ENCODE data around the gene NSMF.
A peak's percentile ranks its signal among the peaks of the same experiment; 100 is the strongest.
"Not testable (repeated sequence)": the region's sequence is repeated elsewhere in the genome, so short reads cannot be mapped to it uniquely, and the experiment has no call there.

Gene NSMF

GRCh38 chr9:137477778-137478612 is 18.9 kb upstream of the NSMF start:
- no peak for DNase-seq (ENCODE audit: low read depth, low spot score)

DNA sequence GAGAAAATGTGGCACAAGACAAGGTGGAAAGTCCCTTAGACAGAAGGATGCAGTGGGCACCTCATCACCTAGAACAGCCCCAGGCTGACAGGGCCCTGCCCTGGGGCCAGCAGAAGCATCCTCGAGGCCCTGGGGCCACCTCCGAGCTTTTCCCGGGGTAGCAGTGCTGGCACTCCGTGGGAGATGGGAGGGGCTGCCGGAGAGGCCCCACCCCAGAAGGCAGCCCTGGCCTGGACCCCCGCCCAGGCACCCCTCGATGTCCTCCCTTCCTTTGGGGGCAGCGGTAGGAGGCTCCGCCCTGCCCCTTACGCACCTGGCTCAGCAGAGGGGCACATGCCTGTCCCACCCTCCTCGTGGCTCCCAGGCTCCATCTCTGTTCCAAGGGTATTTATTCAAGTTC is 17.7 kb upstream of the NSMF start:
- DNase-seq (ENCODE audit: low read depth, low spot score) = no peak

DNA sequence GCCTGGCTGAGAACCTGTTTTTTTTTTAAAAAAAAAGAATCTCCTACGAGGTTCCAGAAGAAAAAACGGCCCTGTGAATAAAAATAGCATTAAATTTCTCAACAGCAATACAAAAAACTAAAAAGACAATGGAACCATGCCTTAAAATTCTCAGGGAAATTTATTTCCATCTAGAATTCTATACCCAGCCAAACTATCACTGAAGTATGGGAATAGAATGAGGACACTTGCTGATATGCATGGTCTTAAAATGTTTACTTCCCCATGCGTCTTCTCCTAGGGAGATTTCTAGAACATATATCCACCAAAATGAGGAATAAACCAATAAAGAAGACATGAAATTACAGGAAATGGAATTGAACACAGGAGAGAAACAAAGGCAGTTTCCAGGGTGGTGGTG is 16.5 kb upstream of the NSMF start:
- no peak for DNase-seq (ENCODE audit: low read depth, low spot score)

GRCh38 chr9:137474271-137474670 is 15.1 kb upstream of the NSMF start:
- no peak for DNase-seq (ENCODE audit: low read depth, low spot score)

DNA sequence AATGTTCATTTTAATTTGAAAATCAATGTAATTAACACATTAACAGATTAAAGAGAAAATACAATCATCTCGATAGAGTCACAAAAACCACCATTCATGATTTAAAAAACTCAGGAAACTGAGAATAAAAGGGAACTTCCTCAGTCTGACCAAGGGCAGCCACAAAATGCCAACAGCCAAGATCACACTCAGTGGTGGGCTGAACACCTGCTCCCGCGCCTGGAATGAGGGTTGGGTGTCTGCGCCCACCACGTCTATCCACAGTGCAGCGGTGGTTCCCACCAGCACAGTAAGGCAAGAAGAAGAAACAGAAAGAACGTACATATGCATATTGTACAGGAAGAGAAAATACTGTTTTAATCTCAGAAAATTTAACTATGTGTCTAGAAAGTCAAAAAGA is 11.7 kb upstream of the NSMF start:
- no peak for DNase-seq (ENCODE audit: low read depth, low spot score)

DNA sequence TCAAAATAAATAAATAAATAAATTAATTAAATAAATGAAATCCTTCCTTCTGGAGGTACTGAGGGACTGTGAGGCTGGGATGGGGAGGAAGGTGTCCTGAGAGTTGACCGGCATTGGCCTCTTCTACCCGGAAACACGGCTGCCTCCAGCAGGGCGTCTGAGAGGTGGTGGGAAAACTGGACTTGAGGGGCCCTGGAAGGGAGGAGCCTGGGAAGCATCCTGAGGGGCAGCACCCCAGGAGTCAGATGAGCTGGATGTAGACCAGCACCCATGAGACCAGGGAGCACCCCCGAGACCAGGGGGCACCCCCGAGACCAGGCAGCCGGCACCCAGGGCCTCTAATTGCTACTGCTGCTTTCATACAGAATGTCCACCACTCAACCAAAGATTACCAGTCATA is 8.8 kb upstream of the NSMF start:
- no peak for DNase-seq (ENCODE audit: low read depth, low spot score)

DNA sequence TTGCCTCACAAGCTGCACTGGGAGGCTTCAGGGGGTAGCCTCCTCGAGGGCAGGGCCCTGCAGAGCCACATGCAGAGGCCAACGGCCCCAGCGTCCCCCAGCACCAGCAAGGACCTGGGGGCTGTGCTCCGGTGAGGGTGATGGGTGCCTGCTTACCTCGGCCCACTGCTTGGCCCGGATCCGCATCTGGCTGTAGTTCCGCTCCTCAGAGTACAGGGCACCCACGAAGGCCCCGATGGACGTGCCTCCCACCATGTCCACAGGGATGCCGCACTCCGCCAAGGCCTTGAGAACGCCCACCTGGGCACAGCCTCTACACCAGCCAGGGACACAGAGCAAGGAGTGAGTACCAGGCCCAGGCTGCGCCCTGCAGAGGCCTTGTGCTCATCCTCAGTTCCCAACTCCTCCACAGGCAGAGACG is 8.0 kb upstream of the NSMF start:
- no peak for DNase-seq (ENCODE audit: low read depth, low spot score)

GRCh38 chr9:137466389-137467085 is 7.4 kb upstream of the NSMF start:
- not testable (repeated sequence) for DNase-seq (ENCODE audit: low read depth, low spot score)

DNA sequence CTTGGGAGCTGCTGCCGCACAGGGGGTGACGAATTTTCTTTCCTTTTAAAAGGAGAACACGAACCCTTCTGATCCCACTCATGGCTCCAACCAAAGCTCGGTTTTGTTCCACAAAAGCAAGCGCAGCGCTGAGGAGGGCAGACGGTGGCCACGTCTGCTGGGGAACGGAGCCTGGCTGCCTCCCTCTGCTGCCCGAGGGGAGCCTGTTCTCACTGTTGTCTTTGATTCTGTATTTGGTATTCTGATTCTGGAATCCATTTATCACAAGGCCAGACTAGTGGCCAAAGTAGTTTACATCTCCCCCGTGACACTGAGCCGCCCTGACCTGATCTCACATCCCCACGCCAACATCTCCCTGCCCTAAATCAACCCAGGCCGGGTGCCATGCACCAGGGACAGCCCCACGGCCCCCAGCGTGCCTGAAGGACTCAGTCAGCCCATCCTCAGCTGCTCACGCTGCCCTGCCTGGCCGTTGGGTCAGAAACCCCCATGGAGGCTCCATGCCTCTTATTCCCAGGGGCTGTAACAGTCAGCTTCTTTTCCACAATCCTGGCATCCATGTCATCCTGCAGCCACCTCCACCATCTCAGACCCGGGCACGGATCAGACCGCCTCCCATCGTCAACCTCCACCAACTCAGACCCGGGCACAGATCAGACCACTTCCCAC is 6.7 kb upstream of the NSMF start:
- DNase-seq (ENCODE audit: low read depth, low spot score) = no peak

- no peak for DNase-seq (ENCODE audit: low read depth, low spot score)
Observed at GRCh38 chr9:137465000-137465719, 6.0 kb upstream of the NSMF start.

DNA sequence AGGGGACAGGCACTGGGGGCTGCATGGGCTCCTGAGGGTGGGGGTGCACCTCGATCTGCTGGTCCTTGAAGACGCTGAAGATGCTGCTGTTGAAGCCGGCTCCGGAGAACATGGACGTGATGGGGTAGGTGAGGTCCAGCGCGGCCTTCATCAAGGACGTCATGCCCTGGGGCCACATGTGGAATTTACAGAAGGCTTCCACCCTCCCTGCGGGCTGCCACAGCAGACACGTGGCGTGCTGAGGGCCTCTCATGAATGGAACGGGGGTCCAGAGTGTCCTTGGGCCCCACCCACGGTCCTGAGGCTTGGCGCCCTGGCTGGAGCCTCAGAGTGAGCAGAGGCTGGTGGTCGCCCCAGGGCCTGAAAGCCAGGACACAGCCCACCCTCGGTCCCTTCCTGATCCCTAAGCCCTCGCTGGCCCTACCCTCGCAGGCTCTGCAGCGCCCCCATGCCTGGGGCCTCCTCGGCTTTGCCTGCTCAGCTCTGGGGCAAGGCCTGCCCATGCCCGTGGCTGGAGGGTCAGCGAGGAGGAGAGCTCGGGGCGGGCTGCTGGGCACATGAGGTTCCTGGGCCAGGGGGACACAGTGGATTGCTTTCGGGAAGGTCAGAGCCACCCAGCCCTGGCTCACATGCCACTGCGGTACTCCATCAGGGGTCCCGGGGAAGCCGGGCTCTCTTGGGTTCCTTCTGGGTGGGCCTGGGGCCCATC is 5.3 kb upstream of the NSMF start:
- DNase-seq (ENCODE audit: low read depth, low spot score) = no peak

DNA sequence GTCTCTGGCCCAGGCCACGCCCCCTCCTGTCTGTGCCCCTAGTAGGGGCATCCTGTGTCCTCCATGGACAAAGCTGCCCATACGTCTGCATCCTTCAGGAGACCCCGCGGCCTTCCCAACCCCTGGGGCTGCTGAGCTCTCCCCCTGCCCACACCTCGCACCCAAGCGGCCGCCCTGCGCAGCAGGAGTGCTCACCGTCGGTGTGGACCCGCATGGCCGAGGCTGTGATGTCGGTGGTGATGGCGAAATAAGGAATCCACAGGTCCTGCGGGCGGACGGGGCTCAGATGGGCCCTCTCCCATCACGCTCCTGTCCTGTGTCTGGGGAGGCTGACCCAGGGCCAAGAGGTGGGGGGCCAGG is 4.8 kb upstream of the NSMF start:
- DNase-seq (ENCODE audit: low read depth, low spot score) = no peak

DNA sequence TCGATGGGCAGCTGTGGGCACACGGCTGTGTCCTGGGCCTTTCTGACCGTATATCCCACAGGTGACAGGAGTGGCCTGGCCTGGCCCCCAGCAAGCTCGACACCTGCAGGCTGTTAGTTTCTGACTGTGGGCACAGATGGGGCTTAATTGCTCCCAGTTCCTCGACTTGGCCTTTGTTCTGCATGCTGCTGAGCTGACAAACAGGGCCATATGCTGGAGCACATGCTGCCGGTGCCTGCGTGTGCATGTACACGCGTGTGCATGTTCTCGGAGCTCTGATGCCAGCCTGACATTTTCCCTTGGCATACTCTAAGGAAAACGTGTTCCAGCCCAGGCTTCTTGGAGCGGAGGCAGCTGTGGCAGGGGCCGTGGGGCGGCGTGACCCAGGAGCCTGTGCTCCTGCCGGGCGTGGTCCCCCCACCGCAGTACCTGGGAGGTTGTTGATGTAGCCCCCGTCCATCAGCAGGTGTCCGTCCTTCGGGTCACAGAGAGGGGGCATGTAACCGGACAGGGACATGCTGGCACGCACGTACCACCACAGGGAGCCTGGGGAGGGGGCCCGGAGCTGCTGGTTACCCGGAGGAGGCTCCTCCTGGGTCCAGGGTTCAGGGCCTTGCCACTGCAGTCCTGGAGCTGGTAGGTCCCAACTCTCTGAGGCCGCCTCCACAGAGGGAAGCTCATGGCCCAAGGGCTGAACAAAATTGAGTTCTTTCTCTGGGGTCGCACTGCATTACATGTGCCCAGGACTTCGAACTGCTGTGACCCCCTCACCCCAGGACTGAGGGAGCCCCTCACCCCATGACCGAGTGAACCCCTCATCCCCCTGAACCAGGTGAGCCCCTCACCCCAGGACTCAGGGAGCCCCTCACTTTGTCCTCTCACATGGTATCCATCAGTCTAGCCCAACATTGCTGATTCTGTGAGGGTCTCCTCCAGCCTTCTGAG is 4.1 kb upstream of the NSMF start:
- DNase-seq (ENCODE audit: low read depth, low spot score) = no peak

DNA sequence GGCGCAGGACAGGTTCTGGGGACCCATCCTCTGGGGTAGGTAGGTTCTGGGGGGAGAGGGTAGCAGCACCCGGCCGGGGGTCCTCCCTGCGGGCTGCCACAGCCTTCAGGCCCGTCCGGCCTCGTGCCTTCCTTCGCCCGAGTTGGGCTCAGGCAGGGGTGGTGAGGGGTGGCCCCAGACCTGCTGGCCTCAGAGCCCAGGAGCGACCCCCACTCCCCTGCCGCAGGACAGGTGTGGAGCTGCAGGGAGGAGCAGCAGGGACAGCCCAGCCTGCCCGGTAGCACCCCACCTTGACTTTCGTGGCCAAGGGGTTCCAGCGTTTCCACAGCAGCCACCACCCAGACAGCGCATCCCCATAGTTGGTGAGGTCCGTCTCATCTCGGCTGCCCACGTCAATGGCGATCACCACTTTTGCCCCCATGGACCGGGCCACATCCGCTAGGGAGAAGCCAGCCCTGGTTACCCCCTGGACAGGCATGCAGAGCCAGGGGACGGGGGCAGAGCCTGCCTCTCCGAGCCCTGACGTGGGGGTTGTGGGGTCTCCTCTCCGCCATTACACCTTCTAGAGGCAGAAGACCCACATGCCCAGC is 3.4 kb upstream of the NSMF start:
- DNase-seq (ENCODE audit: low read depth, low spot score) = no peak

GRCh38 chr9:137461663-137462395 is 2.7 kb upstream of the NSMF start:
- DNase-seq (ENCODE audit: low read depth, low spot score) = peak; percentile 35

- DNase-seq (ENCODE audit: low read depth, low spot score) = no peak
Observed at GRCh38 chr9:137461316-137461662, 2.2 kb upstream of the NSMF start.

DNA sequence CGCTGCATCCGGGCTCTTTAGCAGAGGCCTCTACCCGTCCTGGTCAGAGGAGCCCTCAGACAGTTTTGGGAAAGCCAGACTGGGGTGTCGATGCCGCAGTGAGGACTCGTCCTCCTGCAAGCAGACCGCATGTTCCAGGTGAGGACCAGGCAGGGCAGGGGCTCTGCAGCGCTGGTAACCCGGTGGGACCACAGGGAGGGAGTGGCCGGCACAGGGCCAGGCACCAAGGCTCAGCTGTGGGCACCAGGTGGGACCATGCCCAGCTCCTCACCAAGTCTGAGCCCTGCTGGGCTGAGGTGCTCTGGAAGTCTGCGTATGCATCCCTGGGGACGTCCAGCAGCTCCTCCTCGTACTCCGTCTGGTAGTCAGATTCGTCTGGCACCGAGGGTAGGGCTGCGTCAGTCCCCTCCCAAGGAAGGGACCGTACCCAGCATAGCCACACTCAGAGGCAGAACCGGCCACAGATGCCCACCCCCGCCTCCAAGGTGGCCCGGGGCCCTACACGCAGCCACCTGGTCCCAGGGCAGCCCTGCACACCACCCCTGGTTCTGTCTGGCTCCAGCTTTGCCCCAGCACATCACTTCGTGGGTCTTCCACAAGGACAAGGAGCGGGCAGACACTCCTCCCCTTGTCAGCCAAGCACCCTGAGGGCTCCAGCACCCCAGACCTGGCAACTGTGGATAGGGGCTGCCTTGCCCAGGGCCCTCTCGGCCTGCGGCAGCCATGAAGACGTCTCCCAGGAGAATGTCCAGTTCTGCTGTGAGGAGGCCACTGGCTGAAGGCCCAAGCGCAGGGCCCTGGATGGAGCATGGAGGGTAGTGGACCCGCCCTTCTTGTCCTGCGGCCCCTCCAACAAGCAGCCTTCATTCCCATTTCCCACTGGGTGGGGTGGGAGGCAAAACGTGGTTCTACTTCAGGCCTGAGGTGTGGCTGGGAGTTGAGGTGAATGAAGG is 1.5 kb upstream of the NSMF start:
- no peak for DNase-seq (ENCODE audit: low read depth, low spot score)
